Measurements from ENCODE around the gene SLC4A11. TPM values are rescaled to one million over a fixed set of nuclear protein-coding genes. Genes with fewer than 3 reads are reported as not detected.

SLC4A11 gene
- total RNA-seq, 1 experiment from 2014 or later = 26.8 TPM

- TF ChIP-seq EZH2 (IDR thresholded peaks at IDR 0.05; ENCODE audit: low read length, unreplicated experiment) (no peak), CTCF (conservative IDR thresholded peaks at IDR 0.05; ENCODE audit: low read depth, low read length) (no peak), EZH2phosphoT487 (IDR thresholded peaks at IDR 0.05; ENCODE audit: borderline replicate concordance, low read length) (no peak)
- Histone ChIP-seq H3K9me3 (ENCODE audit: low read length) (no peaks in the 10 kb centered on the region), H3F3A (ENCODE audit: low read length, unreplicated experiment) (no peaks in the 10 kb centered on the region), H3K4me2 (ENCODE audit: low read length) (peak overlapping the region; percentile 34), H2AFZ (ENCODE audit: low read length) (no peak overlapping the region), H3K36me3 (ENCODE audit: low read depth, low read length) (peaks cover 9% of the 10 kb centered on the region; the same call in 1 of the 2 replicates), H3K27me3 (ENCODE audit: low read length) (no peaks in the 10 kb centered on the region), H3K27ac (ENCODE audit: low read length) (no peak overlapping the region), H3K9ac (ENCODE audit: low read length) (no peak overlapping the region), H3K79me2 (ENCODE audit: low read length) (0 out of 2 replicates have a peak, but pooled peaks cover 9% of the 10 kb centered on the region), H4K20me1 (ENCODE audit: low read length) (no peaks in the 10 kb centered on the region), H3K9me2 (replicated peaks; ENCODE audit: low read length) (no peaks in the 10 kb centered on the region), H3K4me1 (ENCODE audit: insufficient read depth, low read length) (peaks cover 39% of the 10 kb centered on the region), H3K4me3 (ENCODE audit: low read length) (no peak overlapping the region)
- DNase-seq (peak; percentile 92), ATAC-seq (peak; percentile 73)
- no TSS peak for BruUV-seq (replicated peaks)
- intact Hi-C loops (cut with micrococcal nuclease) = loop anchor here (1.0 kb wide), 1 partner anchor 10 kb away; no protein-coding TSS in a partner anchor
- POLR2A ChIA-PET (ENCODE audit: unreplicated experiment) = no interaction called here
- CTCF ChIA-PET = no interaction called here
Measured at GRCh38 chr20:3235666-3236324, 3.2 kb downstream of the SLC4A11 start.

GRCh38 chr20:3233991-3234498, 4.9 kb downstream of the SLC4A11 start:
- Histone ChIP-seq H2AFZ (ENCODE audit: low read length) (no peak overlapping the region), H3K4me2 (ENCODE audit: low read length) (no peak overlapping the region), H3F3A (ENCODE audit: low read length, unreplicated experiment) (no peaks in the 10 kb centered on the region), H4K20me1 (ENCODE audit: low read length) (no peaks in the 10 kb centered on the region), H3K4me3 (ENCODE audit: low read length) (no peak overlapping the region), H3K9me3 (ENCODE audit: low read length) (no peaks in the 10 kb centered on the region), H3K4me1 (ENCODE audit: insufficient read depth, low read length) (peaks cover 32% of the 10 kb centered on the region), H3K9ac (ENCODE audit: low read length) (no peak overlapping the region), H3K27me3 (ENCODE audit: low read length) (no peaks in the 10 kb centered on the region), H3K79me2 (ENCODE audit: low read length) (0 out of 2 replicates have a peak, but pooled peaks cover 9% of the 10 kb centered on the region), H3K9me2 (replicated peaks; ENCODE audit: low read length) (no peaks in the 10 kb centered on the region), H3K27ac (ENCODE audit: low read length) (no peak overlapping the region), H3K36me3 (ENCODE audit: low read depth, low read length) (peaks cover 9% of the 10 kb centered on the region; the same call in 1 of the 2 replicates)
- no TSS peak for BruUV-seq (replicated peaks)
- no peak for TF ChIP-seq EZH2 (IDR thresholded peaks at IDR 0.05; ENCODE audit: low read length, unreplicated experiment)
- TF ChIP-seq EZH2phosphoT487 (IDR thresholded peaks at IDR 0.05; ENCODE audit: borderline replicate concordance, low read length) = no peak
- TF ChIP-seq CTCF (conservative IDR thresholded peaks at IDR 0.05; ENCODE audit: low read depth, low read length) = no peak
- CTCF ChIA-PET = no interaction called here
- POLR2A ChIA-PET (ENCODE audit: unreplicated experiment) = no interaction called here
- DNase-seq (no peak), ATAC-seq (no peak)
- intact Hi-C loops (cut with micrococcal nuclease) = no loop called here
